PFSK-1 (cell line): ENCODE data around the gene LIG4.

Source experiments
- FOXP2 ChIP-seq: optimal IDR thresholded peaks from 2 replicates; pipeline ENCODE3; 2011; ENCODE audit warnings: borderline replicate concordance, control low read depth, inconsistent platforms; ENCODE audit not compliant: insufficient read depth; ENCODE audit errors: extremely low read length, extremely low read depth
- POLR2AphosphoS5 ChIP-seq: IDR thresholded peaks from 2 replicates; pipeline ENCODE4 v1.6.1; 2012; ENCODE audit warnings: low read depth, mild to moderate bottlenecking, control low read depth, low read length, moderate library complexity
- SIN3A ChIP-seq: IDR thresholded peaks from 2 replicates; pipeline ENCODE4 v1.6.1; 2012; ENCODE audit warnings: mild to moderate bottlenecking, low read length, moderate library complexity, borderline replicate concordance; ENCODE audit not compliant: insufficient read depth
- TAF1 ChIP-seq: IDR thresholded peaks from 2 replicates; pipeline ENCODE4 v1.6.1; 2012; ENCODE audit warnings: low read length, control low read depth, borderline replicate concordance; ENCODE audit not compliant: insufficient read depth

DNA sequence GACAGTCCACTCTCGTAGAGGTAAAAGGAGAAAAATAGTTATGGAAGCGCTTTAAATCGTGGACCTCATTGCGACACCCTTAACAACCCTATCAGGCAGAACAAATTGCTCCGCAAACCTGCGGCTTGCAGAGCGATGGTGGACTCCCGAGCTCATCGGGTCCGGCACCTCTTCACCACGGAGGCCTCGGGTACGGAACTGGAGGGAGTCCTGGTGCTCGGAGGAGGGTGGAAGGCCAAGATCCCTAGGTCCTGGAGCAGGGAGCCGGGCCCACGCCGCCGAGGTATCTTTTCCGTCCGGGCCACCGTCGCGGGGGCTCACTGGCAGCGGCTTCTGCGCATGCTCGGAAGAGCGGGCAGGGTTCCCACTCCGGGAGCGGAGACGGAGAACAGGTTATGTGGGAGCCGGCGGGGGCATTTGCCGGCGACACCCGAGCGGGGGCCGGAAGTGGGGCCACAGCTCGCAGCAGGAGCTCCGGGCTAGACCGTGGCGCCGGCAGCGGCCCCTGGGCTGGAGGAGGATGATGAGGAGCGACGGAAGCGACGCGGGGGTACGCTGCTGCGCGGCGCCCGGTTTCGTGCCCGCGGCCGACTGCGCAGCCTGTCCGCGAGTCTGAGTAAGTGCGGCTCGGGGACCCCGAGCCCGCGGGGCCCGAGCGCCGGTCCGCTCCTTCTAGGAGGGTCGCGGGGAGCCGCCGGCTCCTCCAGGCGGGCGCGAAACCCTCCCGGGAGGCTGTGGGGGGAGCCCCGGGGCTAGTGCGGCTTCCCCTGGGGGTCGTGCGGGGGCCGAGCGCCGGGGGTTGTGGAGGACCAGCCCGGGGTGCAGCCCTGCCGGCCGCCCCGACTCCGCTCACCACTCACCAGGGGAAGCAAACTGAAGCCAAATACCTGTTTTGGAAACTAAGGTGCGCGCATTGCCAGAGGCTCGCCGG is 3.0 kb upstream of the LIG4 start, which contains the start of gene ABHD13:
- TF ChIP-seq POLR2AphosphoS5 = peak; percentile 76; the same call in 1 of the 2 replicates
- TF ChIP-seq SIN3A = no peak
- no peak for TF ChIP-seq FOXP2
- TF ChIP-seq TAF1 = 0 out of 2 replicates have a peak, but pooled peaks have one; percentile 58
